ENCODE results near the gene TLK1. TPM values are rescaled to one million over a fixed set of nuclear protein-coding genes. Genes with fewer than 3 reads are reported as not detected.

Gene TLK1
- polyA plus RNA-seq, 1 donor from 2014 or later: 33.1 TPM

DNA sequence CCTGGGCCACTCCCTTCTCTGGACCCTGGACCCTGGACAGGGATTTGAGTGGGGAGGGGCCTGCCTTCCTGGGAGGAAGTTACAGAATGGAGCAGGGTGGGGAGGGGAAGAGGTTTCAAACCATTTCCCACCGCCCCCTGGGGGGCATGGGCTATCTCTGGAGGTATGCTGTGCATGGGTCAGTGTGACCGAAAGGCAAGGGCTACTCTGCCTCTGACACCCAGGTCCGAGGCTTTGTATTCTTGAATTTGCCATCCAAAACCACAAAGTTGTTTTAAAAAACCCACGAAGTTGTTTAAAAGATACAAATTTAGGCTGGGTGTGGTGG is 184.8 kb downstream of the TLK1 start:
- Histone ChIP-seq H3K4me3 (ENCODE audit: low read length) (no peak overlapping the region), H3K9ac (ENCODE audit: low read length) (no peak overlapping the region), H4K20me1 (ENCODE audit: insufficient read depth) (no peaks in the 10 kb centered on the region), H3K9me3 (ENCODE audit: low read length) (no peaks in the 10 kb centered on the region), H3K79me2 (replicated peaks; ENCODE audit: insufficient read depth, low read length) (no peaks in the 10 kb centered on the region), H3F3A (ENCODE audit: insufficient read depth, low read length, poor library complexity, severe bottlenecking) (no peaks in the 10 kb centered on the region), H3K27me3 (ENCODE audit: insufficient read depth, low read depth, low read length) (no peaks in the 10 kb centered on the region), H3K9me2 (ENCODE audit: insufficient read depth, low read length) (no peaks in the 10 kb centered on the region), H3K36me3 (ENCODE audit: insufficient read depth, low read length) (no peaks in the 10 kb centered on the region), H2AFZ (ENCODE audit: low read depth, low read length) (no peak overlapping the region), H3K4me2 (ENCODE audit: low read length) (no peak overlapping the region), H3K27ac (ENCODE audit: low read length) (no peak overlapping the region)
- no peak for TF ChIP-seq RAD21 (conservative IDR thresholded peaks at IDR 0.05)
- TF ChIP-seq POLR2AphosphoS5 (IDR thresholded peaks at IDR 0.05): no peak
- TF ChIP-seq TAF1 (IDR thresholded peaks at IDR 0.05; ENCODE audit: low read depth): no peak
- no peak for TF ChIP-seq REST (IDR thresholded peaks at IDR 0.05; ENCODE audit: borderline replicate concordance)
- no peak for TF ChIP-seq SMC3 (conservative IDR thresholded peaks at IDR 0.05; ENCODE audit: poor library complexity)
- TF ChIP-seq EP300 (conservative IDR thresholded peaks at IDR 0.05; ENCODE audit: poor library complexity, severe bottlenecking): no peak
- TF ChIP-seq CTCF (IDR thresholded peaks at IDR 0.05; ENCODE audit: poor library complexity, severe bottlenecking): no peak
- no peak for TF ChIP-seq MXI1 (conservative IDR thresholded peaks at IDR 0.05; ENCODE audit: poor library complexity, severe bottlenecking)
- no peak for TF ChIP-seq EZH2 (IDR thresholded peaks at IDR 0.05; ENCODE audit: borderline replicate concordance, insufficient read depth, low read length, poor library complexity, severe bottlenecking)

DNA sequence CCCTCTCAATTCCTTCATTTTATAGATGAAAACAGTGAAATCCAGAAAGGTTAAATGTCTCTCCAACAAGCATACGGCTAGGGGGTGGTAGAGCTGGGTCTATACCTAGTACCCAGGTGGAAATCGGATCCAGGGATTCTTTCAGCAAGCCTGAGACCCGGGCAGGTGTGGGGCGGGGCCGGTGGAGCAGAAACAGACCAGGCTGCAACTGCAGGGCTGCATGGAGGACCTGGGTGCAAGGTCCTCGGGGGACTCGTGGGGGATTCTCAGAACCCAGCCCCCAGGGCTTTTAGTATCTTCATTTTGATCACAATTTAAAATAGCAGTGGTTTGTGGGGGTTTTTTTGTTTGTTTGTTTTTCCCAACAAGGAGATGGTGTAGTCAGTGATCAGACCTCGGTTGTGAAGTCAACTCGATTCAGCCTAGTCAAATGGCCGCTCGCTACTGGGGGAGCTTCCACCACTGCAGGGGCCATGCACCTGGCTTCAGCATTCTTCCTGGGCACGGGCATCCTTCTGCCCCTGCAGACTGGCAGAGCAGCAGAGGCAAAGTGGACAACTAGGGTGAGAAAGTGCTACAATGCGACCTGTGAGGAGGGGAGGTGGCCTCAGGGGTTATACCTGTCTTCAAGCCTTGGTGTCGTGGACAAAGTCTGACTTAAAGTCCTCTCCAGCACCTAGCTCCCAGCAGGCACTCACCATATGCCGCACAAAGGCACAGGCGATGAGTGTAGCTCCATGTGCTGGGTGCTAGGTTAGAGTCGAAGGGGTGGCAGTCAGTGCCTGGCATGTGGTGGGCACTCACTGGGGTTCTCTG is 185.4 kb downstream of the TLK1 start:
- Histone ChIP-seq H3K36me3 (ENCODE audit: insufficient read depth, low read length) (no peaks in the 10 kb centered on the region), H3F3A (ENCODE audit: insufficient read depth, low read length, poor library complexity, severe bottlenecking) (no peaks in the 10 kb centered on the region), H3K9me3 (ENCODE audit: low read length) (no peaks in the 10 kb centered on the region), H3K27me3 (ENCODE audit: insufficient read depth, low read depth, low read length) (no peaks in the 10 kb centered on the region), H3K9me2 (ENCODE audit: insufficient read depth, low read length) (no peaks in the 10 kb centered on the region), H4K20me1 (ENCODE audit: insufficient read depth) (no peaks in the 10 kb centered on the region), H3K9ac (ENCODE audit: low read length) (no peak overlapping the region), H3K4me2 (ENCODE audit: low read length) (no peak overlapping the region), H3K79me2 (replicated peaks; ENCODE audit: insufficient read depth, low read length) (no peaks in the 10 kb centered on the region), H2AFZ (ENCODE audit: low read depth, low read length) (no peak overlapping the region), H3K4me3 (ENCODE audit: low read length) (no peak overlapping the region), H3K27ac (ENCODE audit: low read length) (no peak overlapping the region)
- TF ChIP-seq POLR2AphosphoS5 (IDR thresholded peaks at IDR 0.05) (no peak), EZH2 (IDR thresholded peaks at IDR 0.05; ENCODE audit: borderline replicate concordance, insufficient read depth, low read length, poor library complexity, severe bottlenecking) (no peak), REST (IDR thresholded peaks at IDR 0.05; ENCODE audit: borderline replicate concordance) (no peak), RAD21 (conservative IDR thresholded peaks at IDR 0.05) (no peak), MXI1 (conservative IDR thresholded peaks at IDR 0.05; ENCODE audit: poor library complexity, severe bottlenecking) (no peak), EP300 (conservative IDR thresholded peaks at IDR 0.05; ENCODE audit: poor library complexity, severe bottlenecking) (no peak), TAF1 (IDR thresholded peaks at IDR 0.05; ENCODE audit: low read depth) (no peak), SMC3 (conservative IDR thresholded peaks at IDR 0.05; ENCODE audit: poor library complexity) (no peak), CTCF (IDR thresholded peaks at IDR 0.05; ENCODE audit: poor library complexity, severe bottlenecking) (no peak)

Measured in neural cell (in vitro differentiated cells).